SH-SY5Y (cell line): Measurements from ENCODE around the gene INTS12.

ENCODE experiments used
- GATA2 ChIP-seq: IDR thresholded peaks from 2 replicates; pipeline ENCODE4 v1.6.1; 2011; ENCODE audit warnings: mild to moderate bottlenecking, low read depth, low read length
- GATA3 ChIP-seq: IDR thresholded peaks from 2 replicates; pipeline ENCODE4 v1.6.1; 2011; ENCODE audit warnings: low read depth, mild to moderate bottlenecking, low read length, moderate library complexity

GRCh38 chr4:105683038-105683437 is 25.5 kb downstream of the INTS12 start:
- TF ChIP-seq GATA3 (no peak), GATA2 (no peak)
